ENCODE data around the gene SPX. TPM values are rescaled to one million over a fixed set of nuclear protein-coding genes. Genes with fewer than 3 reads are reported as not detected.

The SPX gene
- total and polyA plus RNA-seq, 2 donors (not counting 3 experiments of a cell fraction or from before 2014, with no cell fraction given): 0.06 TPM; not detected in 1

- no peak for DNase-seq (ENCODE audit: low read depth, low spot score)
- no peaks in the 10 kb centered on the region for H3K4me1 ChIP-seq (ENCODE audit: control insufficient read depth, extremely low read depth, insufficient read depth, low read length)
- intact Hi-C loops (cut with micrococcal nuclease): no loop called here
- no peaks in the 10 kb centered on the region for H3K36me3 ChIP-seq (ENCODE audit: control insufficient read depth in 2 of 2, extremely low read depth in 1 of 2, insufficient read depth in 2 of 2, low read length in 2 of 2)
- no peak overlapping the region for H2AFZ ChIP-seq (ENCODE audit: low read depth, low read length)
- TF ChIP-seq GATA2 (IDR thresholded peaks at IDR 0.05; ENCODE audit: insufficient read depth, insufficient read length, low read depth, low read length) (no peak), POLR2A (IDR thresholded peaks at IDR 0.05; ENCODE audit: low read depth, low read length) (no peak), FOS (IDR thresholded peaks at IDR 0.05; ENCODE audit: borderline replicate concordance, insufficient read depth, low read length) (no peak), CTCF (IDR thresholded peaks at IDR 0.05; ENCODE audit: extremely low read depth in 1 of 2, insufficient read depth in 1 of 2, low read depth in 1 of 2, low read length in 2 of 2) (no peak), EZH2 (IDR thresholded peaks at IDR 0.05; ENCODE audit: borderline replicate concordance, low read depth, low read length, severe bottlenecking) (no peak)
- BruUV-seq (replicated peaks): no TSS peak
- no peaks in the 10 kb centered on the region for H3K27me3 ChIP-seq (ENCODE audit: control insufficient read depth in 2 of 2, insufficient read depth in 2 of 2, low read length in 2 of 2)
- H3K9me1 ChIP-seq (replicated peaks; ENCODE audit: control insufficient read depth, extremely low read depth, insufficient read depth, low read length): no peaks in the 10 kb centered on the region
- FAIRE-seq: no peak
- POLR2A ChIA-PET: no interaction called here
- no peaks in the 10 kb centered on the region for H3K9me3 ChIP-seq (replicated peaks; ENCODE audit: control insufficient read depth, insufficient read depth, low read length)
- no peak overlapping the region for H3K27ac ChIP-seq (ENCODE audit: insufficient read depth, low read depth, low read length)
- no peaks in the 10 kb centered on the region for H4K20me1 ChIP-seq (replicated peaks; ENCODE audit: control insufficient read depth, extremely low read depth, insufficient read depth, low read length)
- no peaks in the 10 kb centered on the region for H3K79me2 ChIP-seq (ENCODE audit: control insufficient read depth, insufficient read depth, low read length)
- dilution Hi-C loops (cut with MboI; ENCODE audit: extremely low pct_ligation_motif_present, low sequenced_read_pairs): no loop called here
- H3K4me2 ChIP-seq (ENCODE audit: insufficient read depth, low read length): no peak overlapping the region
- CTCF ChIA-PET: interaction anchor here (0.6 to 0.7 kb wide), 2 partner anchors 9 to 113 kb away, joined by 3 read pairs; no protein-coding TSS in a partner anchor
- no peak overlapping the region for H3K9ac ChIP-seq (replicated peaks; ENCODE audit: extremely low read depth, insufficient read depth, low read length)
- no peak overlapping the region for H3K4me3 ChIP-seq (replicated peaks in 1 of 3; ENCODE audit: insufficient read depth in 1 of 3, low read depth in 1 of 3, low read length in 3 of 3)
These were observed 26.7 kb downstream of the SPX start for GRCh38 chr12:21552635-21553328.

- intact Hi-C loops (cut with micrococcal nuclease) (no loop called here), dilution Hi-C loops (cut with MboI; ENCODE audit: extremely low pct_ligation_motif_present, low sequenced_read_pairs) (no loop called here)
- Histone ChIP-seq H3K79me2 (ENCODE audit: control insufficient read depth, insufficient read depth, low read length) (no peaks in the 10 kb centered on the region), H3K4me1 (ENCODE audit: control insufficient read depth, extremely low read depth, insufficient read depth, low read length) (no peaks in the 10 kb centered on the region), H2AFZ (ENCODE audit: low read depth, low read length) (no peak overlapping the region), H3K27me3 (ENCODE audit: control insufficient read depth in 2 of 2, insufficient read depth in 2 of 2, low read length in 2 of 2) (no peaks in the 10 kb centered on the region), H3K4me3 (replicated peaks in 1 of 3; ENCODE audit: insufficient read depth in 1 of 3, low read depth in 1 of 3, low read length in 3 of 3) (no peak overlapping the region), H3K9ac (replicated peaks; ENCODE audit: extremely low read depth, insufficient read depth, low read length) (no peak overlapping the region), H3K4me2 (ENCODE audit: insufficient read depth, low read length) (no peak overlapping the region), H3K9me3 (replicated peaks; ENCODE audit: control insufficient read depth, insufficient read depth, low read length) (no peaks in the 10 kb centered on the region), H3K36me3 (ENCODE audit: control insufficient read depth in 2 of 2, extremely low read depth in 1 of 2, insufficient read depth in 2 of 2, low read length in 2 of 2) (no peaks in the 10 kb centered on the region), H3K27ac (ENCODE audit: insufficient read depth, low read depth, low read length) (no peak overlapping the region), H3K9me1 (replicated peaks; ENCODE audit: control insufficient read depth, extremely low read depth, insufficient read depth, low read length) (no peaks in the 10 kb centered on the region), H4K20me1 (replicated peaks; ENCODE audit: control insufficient read depth, extremely low read depth, insufficient read depth, low read length) (no peaks in the 10 kb centered on the region)
- TF ChIP-seq POLR2A (IDR thresholded peaks at IDR 0.05; ENCODE audit: low read depth, low read length) (no peak), MAX (IDR thresholded peaks at IDR 0.05; ENCODE audit: insufficient read depth, insufficient read length) (no peak), EZH2 (IDR thresholded peaks at IDR 0.05; ENCODE audit: borderline replicate concordance, low read depth, low read length, severe bottlenecking) (no peak), MYC (IDR thresholded peaks at IDR 0.05; ENCODE audit: low read depth, low read length) (no peak), JUN (IDR thresholded peaks at IDR 0.05; ENCODE audit: borderline replicate concordance, insufficient read depth, insufficient read length, low read depth) (no peak), FOS (IDR thresholded peaks at IDR 0.05; ENCODE audit: borderline replicate concordance, insufficient read depth, low read length) (no peak), GATA2 (IDR thresholded peaks at IDR 0.05; ENCODE audit: insufficient read depth, insufficient read length, low read depth, low read length) (no peak), CTCF (IDR thresholded peaks at IDR 0.05; ENCODE audit: extremely low read depth in 1 of 2, insufficient read depth in 1 of 2, low read depth in 1 of 2, low read length in 2 of 2) (no peak), POLR2AphosphoS5 (IDR thresholded peaks at IDR 0.05; ENCODE audit: insufficient read depth, low read depth, low read length) (no peak)
- BruUV-seq (replicated peaks): no TSS peak
- DNase-seq (ENCODE audit: low read depth, low spot score) (no peak), FAIRE-seq (no peak)
- ChIA-PET CTCF (interaction anchor here (0.7 kb wide), 1 partner anchor 8 kb away, joined by 3 read pairs; no protein-coding TSS in a partner anchor), POLR2A (no interaction called here)
These were observed 27.2 kb downstream of the SPX start for GRCh38 chr12:21553329-21553675.

Measured in endothelial cell of umbilical vein (primary cell).